Sigmoid colon (tissue), 4 donors: Measurements from ENCODE around the gene OR10G3.

Experiments used
- EP300 ChIP-seq, 4 donors: sonication (generic); formaldehyde crosslinking; IDR thresholded peaks; one replicate each; pipeline ENCODE4 v1.6.1; 2017; ENCODE audit warnings: antibody characterized with exemption in 4 of 4
- POLR2A ChIP-seq, 2 donors: fragments of 450-650 bp; IDR thresholded peaks; one replicate each; pipeline ENCODE4 v1.6.1; 2016; ENCODE audit warnings: antibody characterized with exemption in 2 of 2, mild to moderate bottlenecking in 2 of 2, moderate library complexity in 2 of 2
- TF ChIP-seq, protein P1 (sequence below), 4 experiments: fragments of 450-650 bp in 3 of 4; fragments of 200-600 bp in 1 of 4; IDR thresholded peaks; one replicate each; pipeline ENCODE4 v1.5.1; 2016 to 2019; ENCODE audit warnings: antibody characterized with exemption in 4 of 4, mild to moderate bottlenecking in 3 of 4, moderate library complexity in 2 of 4

- TF ChIP-seq, protein P1, sequence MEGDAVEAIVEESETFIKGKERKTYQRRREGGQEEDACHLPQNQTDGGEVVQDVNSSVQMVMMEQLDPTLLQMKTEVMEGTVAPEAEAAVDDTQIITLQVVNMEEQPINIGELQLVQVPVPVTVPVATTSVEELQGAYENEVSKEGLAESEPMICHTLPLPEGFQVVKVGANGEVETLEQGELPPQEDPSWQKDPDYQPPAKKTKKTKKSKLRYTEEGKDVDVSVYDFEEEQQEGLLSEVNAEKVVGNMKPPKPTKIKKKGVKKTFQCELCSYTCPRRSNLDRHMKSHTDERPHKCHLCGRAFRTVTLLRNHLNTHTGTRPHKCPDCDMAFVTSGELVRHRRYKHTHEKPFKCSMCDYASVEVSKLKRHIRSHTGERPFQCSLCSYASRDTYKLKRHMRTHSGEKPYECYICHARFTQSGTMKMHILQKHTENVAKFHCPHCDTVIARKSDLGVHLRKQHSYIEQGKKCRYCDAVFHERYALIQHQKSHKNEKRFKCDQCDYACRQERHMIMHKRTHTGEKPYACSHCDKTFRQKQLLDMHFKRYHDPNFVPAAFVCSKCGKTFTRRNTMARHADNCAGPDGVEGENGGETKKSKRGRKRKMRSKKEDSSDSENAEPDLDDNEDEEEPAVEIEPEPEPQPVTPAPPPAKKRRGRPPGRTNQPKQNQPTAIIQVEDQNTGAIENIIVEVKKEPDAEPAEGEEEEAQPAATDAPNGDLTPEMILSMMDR (IDR thresholded peaks at IDR 0.05) = no peak
- TF ChIP-seq POLR2A (IDR thresholded peaks at IDR 0.05) (no peak), EP300 (IDR thresholded peaks at IDR 0.05) (no peak)
Measured at GRCh38 chr14:21529515-21529914, 50.4 kb downstream of the OR10G3 start.
